ENCODE measurements around the gene PANK2.

DNA sequence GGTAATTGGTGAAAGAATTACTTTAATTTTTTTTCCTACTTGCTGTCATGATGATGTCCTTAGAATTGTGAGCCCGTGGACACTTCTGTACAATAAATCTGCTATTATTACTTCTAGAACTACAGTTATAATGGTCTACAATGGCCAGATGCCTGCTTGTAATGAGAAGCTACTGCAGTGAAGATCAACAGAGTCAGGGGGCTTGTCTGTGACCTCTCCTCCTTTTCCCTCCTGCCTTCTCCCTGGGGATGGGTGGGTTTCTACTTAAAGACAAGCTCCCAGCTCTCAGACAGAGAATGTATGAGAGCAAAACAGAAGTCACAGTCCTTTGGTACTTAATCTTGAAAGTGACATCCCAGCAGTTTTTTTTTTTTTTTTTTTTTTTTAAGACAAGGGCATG is 13.2 kb upstream of the PANK2 start:
- TF ChIP-seq CTCF (IDR thresholded peaks at IDR 0.05): no peak
- no peak for TF ChIP-seq ZFX (IDR thresholded peaks at IDR 0.05; ENCODE audit: borderline replicate concordance)

All from 22Rv1 (cell line).